HCT116 (cell line): Measurements from ENCODE around the gene OVAAL. TPM values are rescaled to one million over a fixed set of nuclear protein-coding genes. Genes with fewer than 3 reads are reported as not detected.
"Not testable (repeated sequence)": the region's sequence is repeated elsewhere in the genome, so short reads cannot be mapped to it uniquely, and the experiment has no call there.

Experiments used
- ATAC-seq: fragments of 200-7000 bp; cut with Tn5 transposase; 2 replicates; pipeline ENCODE4 v1.9.1; 2020; ENCODE audit warnings: mild to moderate bottlenecking, moderate library complexity
- BruUV-seq: library from RNA; stranded (reverse); fragments of 400-500 nt; replicated peaks from 2 replicates; lab custom pipeline; 2021; lab: Mats Ljungman, UMichigan
- CTCF ChIA-PET: fragments of 300-600 bp; sonication (Branson Sonifier 250); formaldehyde crosslinking; loops from one replicate; lab custom pipeline; 2021; ENCODE audit warnings: antibody characterized with exemption; lab: Charles Lee
- POLR2A ChIA-PET: fragments of 300-600, 350-600 bp; sonication (Branson Sonifier 250); formaldehyde crosslinking; loops from one replicate; lab custom pipeline; 2021; ENCODE audit warnings: antibody characterized with exemption; lab: Charles Lee
- RAD21 ChIA-PET, 2 experiments: fragments of 300-600 bp; sonication (Branson Sonifier 250); formaldehyde crosslinking; loops; one replicate each; lab custom pipeline; 2023; ENCODE audit warnings: low total read pairs in 2 of 2; ENCODE audit not compliant: uncharacterized antibody in 2 of 2, unreplicated experiment in 2 of 2, low non-redundant PET in 1 of 2; lab: Charles Lee
- DNase-seq: peaks from one replicate; pipeline ENCODE4 v3.0.0-alpha.2; 2010; ENCODE audit warnings: low read depth, low spot score
- H2AFZ ChIP-seq: fragments of 200-600 bp; shearing (Covaris generic), sonication (generic); 2 replicates; pipeline ENCODE4 v1.6.1; 2017; ENCODE audit warnings: low read depth, mixed run types, mixed read lengths, antibody characterized with exemption, low read length; ENCODE audit not compliant: poor library complexity, severe bottlenecking
- H3K27ac ChIP-seq: 2 replicates; pipeline ENCODE4 v1.5.1; 2012; ENCODE audit warnings: low read depth, low read length
- H3K27me3 ChIP-seq: fragments of 200-600 bp; sonication (generic); 2 replicates; pipeline ENCODE4 v1.6.1; 2016; ENCODE audit warnings: mixed run types, low read length, mixed read lengths; ENCODE audit not compliant: insufficient read depth
- H3K36me3 ChIP-seq, 2 experiments: fragments of 200-500 bp in 1 of 2; fragments of 200-600 bp in 1 of 2; sonication (Bioruptor generic) in 1 of 2; sonication (generic) in 1 of 2; 2 replicates each; pipeline versions ENCODE4 v1.5.1 to v1.6.1; 2014 to 2016; ENCODE audit warnings: low read length in 2 of 2, inconsistent platforms in 1 of 2, mixed read lengths in 1 of 2, mixed run types in 1 of 2; ENCODE audit not compliant: insufficient read depth in 2 of 2, control insufficient read depth in 1 of 2
- H3K4me1 ChIP-seq, 2 experiments: fragments of 200-600 bp in 1 of 2; sonication (generic) in 1 of 2; 2 replicates each; pipeline versions ENCODE4 v1.5.1 to v1.6.1; 2012 to 2017; ENCODE audit warnings: low read length in 2 of 2, inconsistent platforms in 1 of 2, mild to moderate bottlenecking in 1 of 2, mixed read lengths in 1 of 2, mixed run types in 1 of 2, moderate library complexity in 1 of 2; ENCODE audit not compliant: insufficient read depth in 2 of 2, control insufficient read depth in 1 of 2
- H3K4me2 ChIP-seq: fragments of 200-600 bp; sonication (generic); 2 replicates; pipeline ENCODE4 v1.6.1; 2017; ENCODE audit warnings: mixed run types, low read length, mixed read lengths
- H3K4me3 ChIP-seq, 2 experiments: fragments of 200-600 bp in 1 of 2; sonication (generic) in 1 of 2; replicated peaks in 1 of 2; 2 replicates each; pipeline ENCODE4 v1.5.1; 2011 to 2016; ENCODE audit warnings: low read length in 2 of 2, control low read depth in 1 of 2, low read depth in 1 of 2, mild to moderate bottlenecking in 1 of 2, mixed read lengths in 1 of 2, mixed run types in 1 of 2
- H3K79me2 ChIP-seq: fragments of 200-600 bp; sonication (generic); 2 replicates; pipeline ENCODE4 v1.6.1; 2017; ENCODE audit warnings: mild to moderate bottlenecking, mixed run types, low read length, moderate library complexity, mixed read lengths; ENCODE audit not compliant: insufficient read depth
- H3K9ac ChIP-seq: fragments of 200-600 bp; sonication (generic); 2 replicates; pipeline ENCODE4 v1.6.1; 2016; ENCODE audit warnings: low read length, mixed read lengths
- H3K9me2 ChIP-seq: fragments of 200-600 bp; sonication (generic), shearing (Covaris generic); 2 replicates; pipeline ENCODE4 v1.6.1; 2017; ENCODE audit warnings: mixed run types, mild to moderate bottlenecking, moderate library complexity; ENCODE audit not compliant: insufficient read depth
- H3K9me3 ChIP-seq, 2 experiments: fragments of 200-500 bp in 1 of 2; fragments of 200-600 bp in 1 of 2; sonication (Bioruptor generic) in 1 of 2; sonication (generic) in 1 of 2; 2 replicates each; pipeline ENCODE4 v1.6.1; 2014 to 2017; ENCODE audit warnings: low read length in 2 of 2, mixed read lengths in 2 of 2, inconsistent platforms in 1 of 2, low read depth in 1 of 2, mild to moderate bottlenecking in 1 of 2, mixed run types in 1 of 2, moderate library complexity in 1 of 2; ENCODE audit not compliant: control insufficient read depth in 1 of 2, insufficient read depth in 1 of 2
- H4K20me1 ChIP-seq: fragments of 200-600 bp; sonication (generic), shearing (Covaris generic); 2 replicates; pipeline ENCODE4 v1.6.1; 2017; ENCODE audit warnings: mixed run types, mild to moderate bottlenecking, moderate library complexity; ENCODE audit not compliant: insufficient read depth
- POLR2A ChIP-seq: IDR thresholded peaks from 2 replicates; pipeline ENCODE4 v1.7.0; 2011; ENCODE audit warnings: borderline replicate concordance; ENCODE audit not compliant: insufficient read depth, insufficient read length; ENCODE audit errors: extremely low read depth
- POLR2AphosphoS5 ChIP-seq: IDR thresholded peaks from 2 replicates; pipeline ENCODE4 v1.6.1; 2011; ENCODE audit warnings: mild to moderate bottlenecking, low read depth, low read length, moderate library complexity
- TCF7L2 ChIP-seq: IDR thresholded peaks from 2 replicates; pipeline ENCODE4 v1.7.0; 2011; ENCODE audit warnings: borderline replicate concordance, inconsistent platforms; ENCODE audit not compliant: insufficient read depth, insufficient read length; ENCODE audit errors: extremely low read depth
- intact Hi-C: fragments of 100-400 bp; cut with micrococcal nuclease; formaldehyde crosslinking; loops from 2 replicates; pipeline ENCODE4 v1.10.0; 2022
- total RNA-seq: library from RNA; stranded (reverse); gene quantifications from one replicate; pipeline ENCODE4 v1.2.1, GENCODE V29; 2021; ENCODE audit not compliant: unreplicated experiment
- TF ChIP-seq, protein P1 (sequence below): IDR thresholded peaks from 2 replicates; pipeline ENCODE4 v1.6.1; 2011; ENCODE audit warnings: mild to moderate bottlenecking, low read length, moderate library complexity; ENCODE audit not compliant: insufficient replicate concordance; ENCODE audit errors: extremely low read depth

OVAAL gene
- total RNA-seq, 1 experiment from 2014 or later, result not detected

- TF ChIP-seq POLR2AphosphoS5, result no peak
- TF ChIP-seq POLR2A, result no peak
- no peak for TF ChIP-seq TCF7L2
- TF ChIP-seq, protein P1, sequence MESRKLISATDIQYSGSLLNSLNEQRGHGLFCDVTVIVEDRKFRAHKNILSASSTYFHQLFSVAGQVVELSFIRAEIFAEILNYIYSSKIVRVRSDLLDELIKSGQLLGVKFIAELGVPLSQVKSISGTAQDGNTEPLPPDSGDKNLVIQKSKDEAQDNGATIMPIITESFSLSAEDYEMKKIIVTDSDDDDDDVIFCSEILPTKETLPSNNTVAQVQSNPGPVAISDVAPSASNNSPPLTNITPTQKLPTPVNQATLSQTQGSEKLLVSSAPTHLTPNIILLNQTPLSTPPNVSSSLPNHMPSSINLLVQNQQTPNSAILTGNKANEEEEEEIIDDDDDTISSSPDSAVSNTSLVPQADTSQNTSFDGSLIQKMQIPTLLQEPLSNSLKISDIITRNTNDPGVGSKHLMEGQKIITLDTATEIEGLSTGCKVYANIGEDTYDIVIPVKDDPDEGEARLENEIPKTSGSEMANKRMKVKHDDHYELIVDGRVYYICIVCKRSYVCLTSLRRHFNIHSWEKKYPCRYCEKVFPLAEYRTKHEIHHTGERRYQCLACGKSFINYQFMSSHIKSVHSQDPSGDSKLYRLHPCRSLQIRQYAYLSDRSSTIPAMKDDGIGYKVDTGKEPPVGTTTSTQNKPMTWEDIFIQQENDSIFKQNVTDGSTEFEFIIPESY, result no peak
- Histone ChIP-seq H3K4me1 (no peaks in the 10 kb centered on the region), H3K9me2 (no peaks in the 10 kb centered on the region), H2AFZ (no peak overlapping the region), H3K27ac (no peak overlapping the region), H3K27me3 (no peaks in the 10 kb centered on the region), H3K4me3 (no peak overlapping the region), H3K9ac (no peak overlapping the region), H3K9me3 (no peaks in the 10 kb centered on the region), H3K4me2 (no peak overlapping the region), H3K36me3 (no peaks in the 10 kb centered on the region), H4K20me1 (no peaks in the 10 kb centered on the region), H3K79me2 (no peaks in the 10 kb centered on the region)
- DNase-seq, result no peak
- BruUV-seq, result no TSS peak
- RAD21 ChIA-PET, result no interaction called here
- ATAC-seq, result no peak
- intact Hi-C loops, result no loop called here
- CTCF ChIA-PET, result no interaction called here
- POLR2A ChIA-PET, result no interaction called here
These were observed 6.8 kb upstream of the OVAAL start for GRCh38 chr1:180551997-180552396.

DNA sequence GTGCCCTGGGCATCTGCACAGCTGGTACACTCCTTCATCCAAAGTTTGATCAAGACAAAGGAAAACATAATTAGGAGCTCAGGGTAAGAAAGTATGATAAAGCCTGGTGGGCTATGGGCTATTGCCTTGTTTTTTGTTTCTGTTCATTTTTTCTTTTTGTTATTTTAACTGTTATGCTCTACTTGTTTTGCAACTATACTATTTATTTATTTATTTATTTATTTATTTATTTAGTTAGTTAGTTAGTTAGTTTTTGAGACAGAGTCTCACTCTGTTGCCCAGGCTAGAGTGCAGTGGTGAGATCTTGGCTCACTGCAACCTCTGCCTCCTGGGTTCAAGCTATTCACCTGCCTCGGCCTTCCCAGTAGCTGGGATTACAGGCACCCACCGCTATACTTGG, 5.7 kb upstream of the OVAAL start:
- H3K4me3 ChIP-seq, RAD21 ChIA-PET, H3K4me2 ChIP-seq, H2AFZ ChIP-seq, H3K9me2 ChIP-seq, H3K27me3 ChIP-seq, H3K4me1 ChIP-seq, H3K79me2 ChIP-seq, H3K9ac ChIP-seq, ATAC-seq, POLR2A ChIA-PET, H3K27ac ChIP-seq, H4K20me1 ChIP-seq, CTCF ChIA-PET, H3K9me3 ChIP-seq, intact Hi-C loops, H3K36me3 ChIP-seq, DNase-seq, BruUV-seq: not testable (repeated sequence)
